GM12874 (cell line): ENCODE measurements around the gene MMP11.

Experiments
- TF ChIP-seq, protein P1 (sequence below): IDR thresholded peaks from 2 replicates; pipeline ENCODE4 v1.5.1; 2011; ENCODE audit warnings: low read depth, mild to moderate bottlenecking, control low read depth, low read length, moderate library complexity; ENCODE audit not compliant: insufficient read depth

The MMP11 gene

DNA sequence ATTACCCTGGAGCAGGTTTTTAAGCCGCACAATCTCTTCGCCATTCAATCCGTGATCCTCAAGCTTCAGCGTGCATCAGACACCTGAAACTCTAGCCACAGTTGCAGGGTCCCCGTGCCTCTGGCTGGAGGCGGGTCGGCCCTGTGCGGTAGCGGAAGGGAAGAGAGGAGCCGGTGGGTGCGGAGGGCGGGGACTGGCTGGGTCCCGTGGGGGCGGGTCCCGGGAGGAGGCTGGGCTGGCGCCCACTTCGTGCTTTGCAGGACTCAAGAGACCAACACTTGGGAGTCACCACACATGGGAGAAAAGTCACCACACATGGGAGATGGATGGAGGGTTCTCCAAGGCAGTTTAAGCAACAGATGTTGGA lies 9.1 kb upstream of the MMP11 start:
- TF ChIP-seq, protein P1, sequence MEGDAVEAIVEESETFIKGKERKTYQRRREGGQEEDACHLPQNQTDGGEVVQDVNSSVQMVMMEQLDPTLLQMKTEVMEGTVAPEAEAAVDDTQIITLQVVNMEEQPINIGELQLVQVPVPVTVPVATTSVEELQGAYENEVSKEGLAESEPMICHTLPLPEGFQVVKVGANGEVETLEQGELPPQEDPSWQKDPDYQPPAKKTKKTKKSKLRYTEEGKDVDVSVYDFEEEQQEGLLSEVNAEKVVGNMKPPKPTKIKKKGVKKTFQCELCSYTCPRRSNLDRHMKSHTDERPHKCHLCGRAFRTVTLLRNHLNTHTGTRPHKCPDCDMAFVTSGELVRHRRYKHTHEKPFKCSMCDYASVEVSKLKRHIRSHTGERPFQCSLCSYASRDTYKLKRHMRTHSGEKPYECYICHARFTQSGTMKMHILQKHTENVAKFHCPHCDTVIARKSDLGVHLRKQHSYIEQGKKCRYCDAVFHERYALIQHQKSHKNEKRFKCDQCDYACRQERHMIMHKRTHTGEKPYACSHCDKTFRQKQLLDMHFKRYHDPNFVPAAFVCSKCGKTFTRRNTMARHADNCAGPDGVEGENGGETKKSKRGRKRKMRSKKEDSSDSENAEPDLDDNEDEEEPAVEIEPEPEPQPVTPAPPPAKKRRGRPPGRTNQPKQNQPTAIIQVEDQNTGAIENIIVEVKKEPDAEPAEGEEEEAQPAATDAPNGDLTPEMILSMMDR, result no peak

DNA sequence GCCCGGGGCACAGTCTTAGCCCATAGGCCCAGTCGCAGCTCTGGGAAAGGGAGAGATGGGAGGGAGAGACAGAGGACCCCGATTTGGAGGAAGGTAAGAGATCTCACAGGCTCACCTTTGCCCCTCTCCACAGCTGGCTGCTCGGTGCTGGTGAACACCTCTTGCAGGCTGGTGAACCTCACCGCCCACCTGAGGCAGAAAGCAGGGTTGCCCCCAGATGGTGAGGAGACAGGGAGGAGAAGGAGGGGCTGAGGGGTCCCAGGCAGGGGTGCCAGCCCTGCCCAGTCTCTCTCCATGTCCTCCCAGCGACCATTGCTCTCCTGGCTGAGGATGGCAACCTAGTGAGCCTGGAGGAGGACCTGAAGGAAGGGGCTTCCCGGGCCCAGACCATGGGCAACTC lies 8.7 kb upstream of the MMP11 start:
- TF ChIP-seq, protein P1, result no peak

DNA sequence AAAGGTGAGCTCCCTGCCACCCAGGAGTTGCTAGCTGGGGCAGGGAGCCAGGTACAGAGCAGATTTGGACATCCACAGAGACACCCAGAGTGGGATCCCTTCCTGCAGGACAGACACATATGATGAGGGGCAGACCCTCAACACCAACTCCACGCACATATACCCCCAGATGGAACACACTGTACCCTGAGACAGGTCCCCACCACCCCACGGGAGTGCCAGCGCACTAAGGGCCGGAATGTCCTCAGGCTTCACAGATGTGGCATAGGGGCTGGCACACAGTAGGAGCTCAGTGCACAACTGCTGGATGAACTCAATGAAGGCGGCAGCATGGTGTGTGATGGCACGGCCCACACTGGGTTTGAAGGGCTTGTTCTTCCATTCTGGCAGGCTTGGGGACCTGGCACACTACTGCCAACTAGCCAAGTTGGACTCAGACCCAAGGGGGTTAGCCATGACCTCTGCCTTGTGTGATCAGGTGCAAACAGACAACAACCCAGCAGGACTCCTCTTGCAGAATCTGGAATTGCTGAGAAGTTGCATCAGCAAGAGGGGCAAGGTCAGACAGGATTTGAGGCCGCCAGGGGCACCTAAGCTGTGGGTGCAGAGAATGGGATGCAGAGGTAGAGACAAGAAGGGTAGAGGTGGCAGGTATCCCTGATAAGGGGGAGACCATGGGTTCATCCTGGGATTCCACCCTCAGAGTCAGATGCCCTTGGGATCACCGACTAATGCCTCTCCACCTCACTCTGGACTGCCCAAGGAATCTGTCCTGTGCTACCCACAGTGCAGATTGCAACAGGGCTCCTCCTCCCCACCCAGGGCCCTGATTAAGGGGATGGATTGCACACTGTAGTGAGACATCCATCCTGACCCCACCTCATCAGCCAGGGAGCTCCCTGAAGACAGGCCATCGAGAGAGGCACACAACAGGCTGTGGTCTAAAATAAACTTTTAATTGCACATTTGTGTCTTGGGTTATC lies 7.5 kb upstream of the MMP11 start:
- TF ChIP-seq, protein P1, result no peak

DNA sequence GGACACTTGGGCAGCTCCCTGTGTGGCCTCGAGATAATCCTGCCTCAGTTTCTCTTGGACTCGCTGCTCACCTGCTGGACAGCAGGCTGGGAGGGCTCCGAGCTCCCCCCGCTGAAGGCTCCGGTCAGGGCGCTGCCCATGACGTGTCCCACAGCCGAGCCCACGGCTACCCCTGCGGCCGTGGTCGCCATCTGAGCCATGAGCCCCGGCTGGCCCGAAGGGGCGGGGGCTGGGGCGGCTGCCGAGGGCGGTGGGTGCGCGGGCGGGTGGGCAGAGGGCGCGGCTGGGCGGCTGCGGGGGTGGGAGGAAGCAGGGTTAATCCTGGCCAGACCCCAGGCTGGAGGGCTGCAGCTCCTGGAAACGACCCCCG lies 5.4 kb upstream of the MMP11 start:
- TF ChIP-seq, protein P1, result no peak

DNA sequence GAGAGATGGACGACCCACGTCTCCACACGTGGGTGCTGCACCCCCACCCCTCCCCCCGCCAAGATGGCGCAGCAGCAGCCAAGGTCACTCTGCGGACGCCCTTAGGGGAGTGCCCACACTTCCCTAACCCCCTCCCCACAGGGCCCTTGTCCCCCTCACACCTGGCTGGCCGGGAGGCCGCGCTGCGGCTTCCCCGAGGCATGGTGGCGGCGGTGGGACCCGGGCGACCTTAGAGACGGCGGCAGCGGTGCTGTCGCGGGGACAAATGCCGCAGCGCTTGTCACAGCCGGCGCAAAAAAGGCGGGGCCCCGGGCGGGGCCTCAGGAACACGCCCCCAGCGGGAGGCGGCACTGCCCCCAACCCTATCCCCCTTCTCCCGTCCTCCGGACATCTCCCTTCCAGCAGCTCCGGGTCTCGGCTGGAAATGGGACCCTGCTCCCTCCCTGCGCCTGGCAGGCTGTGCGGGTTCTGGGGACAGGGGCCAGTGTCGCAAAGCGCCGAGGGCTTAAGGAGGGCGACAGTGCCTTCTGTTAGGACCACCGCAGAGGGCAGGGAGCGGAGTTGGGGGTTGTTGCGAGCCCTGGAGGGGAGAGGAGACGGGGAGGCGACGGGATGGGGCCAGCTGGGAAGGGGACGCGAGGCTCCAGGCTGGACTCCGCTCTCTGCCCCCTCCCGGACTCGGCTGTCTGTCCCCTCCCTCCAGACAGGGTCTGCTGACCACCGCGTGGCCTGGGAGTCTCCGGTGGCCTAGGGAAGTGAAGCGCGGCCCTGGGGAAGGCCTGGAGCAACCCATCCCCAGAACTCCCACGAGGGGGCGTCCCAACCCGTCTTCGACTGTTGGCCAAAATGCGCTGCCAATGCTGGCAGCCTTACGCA lies 4.7 kb upstream of the MMP11 start, which contains the start of gene CHCHD10:
Gene CHCHD10, minus strand, starts transcription at position 300 of the 876 bp plus-strand sequence. Its CDS starts 98 bp downstream, at position 202.
- TF ChIP-seq, protein P1, result peak; percentile 89

DNA sequence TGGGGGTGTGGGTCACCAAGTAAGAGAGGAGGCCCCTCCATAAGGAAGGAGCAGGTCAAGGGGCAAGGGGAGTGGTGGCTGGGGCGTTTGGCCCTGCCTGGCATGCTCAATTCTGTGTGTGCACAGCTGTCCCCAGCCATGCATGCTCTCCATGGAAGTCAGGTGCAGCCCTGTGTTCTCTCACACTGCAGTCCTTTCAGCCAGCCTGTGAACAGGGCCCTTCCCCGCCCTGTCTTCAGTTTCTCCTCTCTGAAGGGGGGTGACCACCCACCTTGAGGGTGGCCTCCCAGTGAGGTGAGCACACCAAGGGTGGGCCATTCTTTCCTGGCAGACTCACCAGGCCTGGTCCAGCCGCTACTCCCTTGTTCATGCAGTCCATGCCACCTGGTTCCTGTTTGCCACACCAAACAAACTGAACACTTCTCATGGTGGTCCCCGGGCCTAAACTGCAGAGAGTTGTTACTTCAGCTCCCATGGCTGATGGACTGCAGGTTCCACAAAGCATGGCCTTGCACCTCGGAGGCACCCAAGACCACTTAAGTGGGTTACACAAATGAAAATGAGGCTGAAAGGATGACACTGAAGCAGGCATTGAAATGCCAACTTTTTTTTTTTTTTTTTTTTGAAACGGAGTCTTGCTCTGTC lies 3.2 kb upstream of the MMP11 start:
- TF ChIP-seq, protein P1, result no peak

DNA sequence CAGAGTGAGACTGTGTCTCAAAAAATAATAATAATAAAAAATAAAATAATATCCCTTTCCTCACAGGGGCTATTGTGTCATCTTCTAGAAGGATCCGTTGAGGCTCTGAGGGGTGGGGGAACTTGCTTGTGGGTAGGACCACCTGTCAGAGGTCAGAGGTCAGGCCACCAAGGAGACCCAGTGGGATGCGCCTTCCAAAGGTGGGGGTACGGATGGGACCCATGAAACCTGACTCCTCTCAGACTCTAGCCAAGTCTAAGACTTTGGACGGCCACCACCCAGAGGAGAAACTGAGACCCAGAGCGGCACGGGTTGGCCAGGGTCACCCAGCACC lies 367 bp upstream of the MMP11 start:
- TF ChIP-seq, protein P1, result no peak
